Measurements from ENCODE around the gene BRAF.

BRAF gene

DNA sequence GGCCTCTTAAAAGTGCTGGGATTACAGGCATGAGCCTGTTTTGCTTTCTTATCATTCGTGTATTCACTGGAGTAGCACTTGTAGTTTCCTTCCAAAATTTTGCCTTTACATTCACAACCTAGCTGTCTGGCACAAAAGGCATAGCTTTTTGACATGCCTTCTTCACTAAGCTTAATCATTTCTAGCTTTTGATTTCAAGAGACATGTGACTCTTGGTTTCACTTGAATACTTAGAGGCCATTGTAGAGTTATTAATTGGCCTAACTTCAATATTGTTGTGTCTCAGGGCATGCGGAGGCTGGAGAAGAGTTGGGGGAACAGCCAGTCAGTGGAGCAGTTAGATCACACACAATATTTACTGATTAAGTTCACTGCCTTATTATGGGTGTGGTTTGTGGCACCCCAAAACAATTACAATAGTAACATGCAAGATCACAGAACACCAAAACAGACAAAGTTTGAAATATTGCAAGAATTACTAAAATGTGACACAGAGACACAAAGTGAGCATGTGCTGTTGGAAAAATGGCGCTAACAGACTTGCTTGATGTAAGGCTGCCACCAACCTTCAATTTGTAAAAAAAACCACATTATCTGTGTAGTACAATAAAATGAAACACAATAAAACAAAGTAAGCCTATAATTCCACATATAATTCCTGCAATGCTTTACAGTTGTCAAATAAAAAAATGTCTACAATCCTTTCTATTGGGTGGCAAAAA, 43.1 kb downstream of the BRAF start:
- in situ Hi-C loops (cut with MboI; ENCODE audit: low sequenced_read_pairs): no loop called here

DNA sequence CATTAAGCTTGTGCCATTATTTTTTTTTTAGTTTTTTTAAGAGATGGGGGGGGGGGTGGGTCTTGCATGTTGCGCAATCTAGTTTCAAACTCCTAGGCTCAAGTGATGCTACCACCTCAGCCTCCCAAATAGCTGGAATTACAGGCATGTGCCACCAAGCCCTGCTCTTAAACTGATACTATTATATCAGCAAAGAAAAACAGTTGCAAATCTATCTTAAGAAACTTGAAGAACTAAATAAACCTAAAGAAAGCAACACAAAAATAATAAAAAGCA, 47.5 kb downstream of the BRAF start:
- in situ Hi-C loops (cut with MboI; ENCODE audit: low sequenced_read_pairs): no loop called here

DNA sequence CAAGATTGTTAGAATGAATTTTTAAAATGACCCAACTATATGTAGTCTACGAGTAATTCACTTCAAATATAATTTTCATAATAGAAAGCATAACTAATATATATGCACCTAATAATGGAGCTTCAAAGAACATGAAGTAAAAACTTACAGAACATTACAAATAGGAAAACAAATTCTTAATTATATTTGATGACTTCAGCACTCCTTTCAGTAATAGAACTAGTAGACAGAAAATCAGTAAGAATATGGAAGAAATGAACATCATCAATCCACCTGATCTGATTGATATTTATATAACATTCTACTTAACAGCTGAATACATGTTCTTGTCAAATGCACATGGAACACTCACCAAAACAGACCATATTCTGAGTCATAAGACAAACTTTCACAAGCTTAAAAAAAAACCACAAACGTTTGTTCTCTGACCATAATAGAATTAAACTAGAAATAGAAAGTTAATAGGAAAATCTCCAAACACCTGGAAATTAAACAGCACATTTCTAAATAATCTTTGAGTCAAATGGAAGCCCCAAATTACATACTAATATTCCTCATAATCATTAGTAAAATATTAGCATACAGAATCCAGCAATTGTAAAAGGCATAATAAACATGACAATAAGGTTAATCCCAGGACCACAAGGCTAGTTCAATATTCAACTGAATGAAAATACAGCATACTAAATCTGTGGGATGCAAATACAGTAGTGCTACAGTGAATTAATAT, 48.0 kb downstream of the BRAF start:
- in situ Hi-C loops (cut with MboI; ENCODE audit: low sequenced_read_pairs): no loop called here

DNA sequence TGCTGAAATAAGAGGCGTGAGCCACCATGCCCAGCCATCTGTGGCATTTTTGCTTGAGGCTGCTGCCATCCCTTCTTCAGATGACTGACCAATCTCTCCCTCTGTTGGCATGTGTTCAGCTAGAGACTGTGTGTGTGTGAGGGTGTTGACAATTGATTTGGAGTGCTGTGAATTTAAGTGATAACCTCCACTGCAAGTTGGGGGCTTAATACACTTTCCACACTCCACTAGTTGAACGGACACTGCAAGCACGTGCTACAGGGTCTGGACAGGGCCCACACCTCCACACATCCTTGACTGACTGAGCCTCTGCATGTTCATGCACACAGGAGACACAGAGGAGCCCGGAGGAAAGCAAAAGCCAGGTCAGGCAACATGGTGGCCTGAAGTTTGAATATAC, 51.3 kb downstream of the BRAF start:
- in situ Hi-C loops (cut with MboI; ENCODE audit: low sequenced_read_pairs): no loop called here

DNA sequence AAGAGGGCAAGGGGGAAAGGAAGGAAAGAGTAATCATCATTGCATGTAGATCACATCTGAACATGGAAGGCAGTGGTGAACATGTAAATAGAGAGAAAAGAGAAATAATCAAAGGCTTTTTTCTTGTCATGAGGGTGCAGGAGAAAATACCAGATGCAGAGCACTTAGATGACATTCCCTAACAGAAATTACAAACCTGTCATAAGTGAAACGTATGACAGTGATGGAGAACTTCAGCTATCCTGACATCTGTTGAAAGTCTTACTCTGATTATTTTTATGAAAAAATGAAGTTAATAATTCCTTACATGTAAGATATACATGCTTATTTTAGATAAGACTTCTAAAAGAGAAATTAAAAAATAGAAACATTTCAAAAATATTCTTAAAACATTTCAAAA, 54.7 kb downstream of the BRAF start:
- in situ Hi-C loops (cut with MboI; ENCODE audit: low sequenced_read_pairs): no loop called here

DNA sequence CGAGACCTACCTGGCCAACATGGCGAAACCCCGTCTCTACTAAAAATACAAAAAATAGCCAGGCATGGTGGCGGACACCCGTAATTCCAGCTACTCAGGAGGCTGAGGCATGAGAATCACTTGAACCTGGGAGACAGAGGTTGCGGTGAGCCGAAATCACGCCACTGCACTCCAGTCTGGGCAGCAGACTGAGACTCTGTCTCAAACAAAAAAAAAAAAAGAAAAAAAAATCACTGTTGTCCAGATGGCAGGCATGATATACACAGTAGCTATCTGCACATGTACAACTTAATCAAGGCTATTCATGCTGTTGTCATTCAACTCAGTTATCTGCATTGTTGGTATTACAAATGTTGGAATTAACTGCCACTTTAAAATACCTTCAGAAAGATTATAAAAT, 55.3 kb downstream of the BRAF start:
- in situ Hi-C loops (cut with MboI; ENCODE audit: low sequenced_read_pairs): no loop called here

DNA sequence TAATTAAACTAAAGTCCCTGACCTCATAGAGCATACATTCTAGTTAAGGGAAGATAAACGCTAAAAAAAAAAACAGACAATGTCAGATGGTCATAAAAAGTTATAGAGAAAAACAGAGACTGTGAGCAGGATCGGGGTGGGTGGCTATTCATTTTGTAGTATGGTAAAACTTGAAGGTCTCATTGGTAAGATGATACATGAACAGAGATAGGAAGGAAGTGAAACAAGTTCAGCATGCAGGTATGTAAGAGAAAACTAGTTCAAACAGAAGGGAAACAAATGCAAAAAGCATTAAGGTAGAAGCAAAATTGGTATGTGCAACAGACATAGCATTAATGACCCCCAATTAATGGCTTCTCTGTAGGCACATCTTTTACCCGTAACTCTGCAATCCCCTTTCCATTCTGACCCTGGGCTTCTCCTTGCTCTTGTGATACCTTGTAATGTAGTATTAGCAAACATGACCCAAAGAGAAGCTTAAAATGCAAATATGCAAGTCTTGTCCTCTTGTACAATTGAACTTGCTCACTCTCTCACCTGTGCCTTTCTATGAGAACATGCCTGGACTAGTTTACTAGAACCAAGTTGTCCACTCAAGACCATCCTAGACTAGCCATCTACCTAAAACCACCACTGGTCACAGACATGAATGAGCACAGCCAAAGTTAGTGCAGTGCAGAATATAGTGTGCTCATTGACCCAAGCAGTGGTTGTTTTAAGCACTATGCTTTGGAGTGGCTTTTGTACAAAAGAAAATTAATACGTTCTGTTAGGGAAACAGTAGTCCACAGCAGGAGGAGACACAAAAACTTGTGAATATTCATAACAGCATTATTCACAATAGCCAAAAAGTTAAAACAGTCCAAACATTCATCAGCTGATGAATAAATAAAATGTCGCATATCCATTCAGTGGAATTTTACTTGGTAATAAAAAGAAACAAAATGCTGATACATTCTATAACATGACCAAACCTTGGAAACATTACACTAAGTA, 57.0 kb downstream of the BRAF start:
- in situ Hi-C loops (cut with MboI; ENCODE audit: low sequenced_read_pairs): no loop called here

DNA sequence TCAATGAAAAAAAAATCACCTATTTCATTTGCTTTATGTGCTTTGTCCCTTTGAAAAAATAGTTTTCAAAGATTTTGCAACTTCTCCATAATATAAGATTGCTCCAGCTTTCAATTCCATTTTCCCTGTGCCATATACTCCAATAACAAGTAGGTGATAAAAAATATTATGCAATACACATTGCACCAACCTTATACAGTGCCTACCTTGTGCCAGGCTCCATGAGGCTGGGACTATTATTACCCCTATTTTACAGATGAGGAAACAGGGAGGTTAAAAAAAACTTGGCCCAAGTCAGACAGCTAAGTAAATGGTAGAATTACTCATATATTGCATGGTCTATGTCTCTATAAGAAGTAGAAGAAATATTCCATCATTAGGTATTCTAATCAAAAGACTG, 57.8 kb downstream of the BRAF start:
- in situ Hi-C loops (cut with MboI; ENCODE audit: low sequenced_read_pairs): no loop called here

DNA sequence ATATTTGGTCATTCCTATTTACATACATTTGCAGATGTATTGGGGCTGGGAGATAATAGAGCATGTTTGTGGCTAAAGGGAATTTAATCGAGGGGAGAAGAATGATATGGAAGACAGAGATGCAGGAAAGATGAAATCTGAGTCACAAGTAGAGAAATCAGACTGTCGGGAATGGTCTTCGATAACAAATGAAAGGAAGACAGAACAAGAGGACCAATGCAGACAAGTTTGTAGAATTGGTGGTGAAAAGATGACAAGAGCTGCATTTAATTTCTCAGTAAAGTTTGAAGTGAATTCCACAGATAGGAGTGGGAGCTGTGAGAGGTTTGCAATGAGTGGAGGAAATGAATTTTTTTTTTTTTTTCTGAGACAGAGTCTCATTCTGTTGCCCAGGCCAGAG, 60.0 kb downstream of the BRAF start:
- in situ Hi-C loops (cut with MboI; ENCODE audit: low sequenced_read_pairs): no loop called here

DNA sequence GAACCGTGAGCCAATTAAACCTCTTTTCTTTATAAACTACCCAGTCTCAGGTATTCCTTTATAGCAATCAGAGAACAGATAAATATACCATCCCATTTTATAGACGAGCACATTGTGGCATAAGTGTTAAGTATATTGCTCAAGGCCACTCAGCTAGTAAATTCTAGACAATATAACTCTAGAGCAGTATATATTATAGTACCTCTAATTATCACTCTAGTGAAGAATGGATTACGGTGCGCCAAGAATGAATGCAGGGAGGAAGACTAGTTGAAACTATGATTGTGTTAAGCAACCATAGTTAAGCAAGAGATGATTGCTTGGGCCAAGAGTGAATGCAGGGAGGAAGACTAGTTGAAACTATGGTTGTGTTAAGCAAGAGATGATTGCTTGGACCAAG, 60.9 kb downstream of the BRAF start:
- in situ Hi-C loops (cut with MboI; ENCODE audit: low sequenced_read_pairs): no loop called here

DNA sequence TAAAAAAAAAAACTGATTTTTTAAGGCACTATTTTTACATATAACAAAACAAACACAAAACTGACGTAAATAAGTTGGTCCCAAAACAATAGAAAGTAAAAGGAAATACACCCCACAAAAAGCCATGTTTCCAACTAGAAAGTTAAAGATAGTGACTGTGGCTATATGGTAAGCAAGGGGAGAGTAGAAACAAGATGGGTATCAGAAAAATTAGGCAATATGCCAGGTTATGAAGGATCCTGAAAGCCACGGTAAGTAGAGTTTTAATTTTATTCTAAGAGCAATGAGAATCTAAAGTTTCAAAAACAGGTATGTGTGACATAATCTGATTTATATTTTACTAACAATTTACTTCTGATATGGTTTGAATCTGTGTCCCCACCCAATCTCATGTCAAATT, 61.5 kb downstream of the BRAF start:
- in situ Hi-C loops (cut with MboI; ENCODE audit: low sequenced_read_pairs): no loop called here

DNA sequence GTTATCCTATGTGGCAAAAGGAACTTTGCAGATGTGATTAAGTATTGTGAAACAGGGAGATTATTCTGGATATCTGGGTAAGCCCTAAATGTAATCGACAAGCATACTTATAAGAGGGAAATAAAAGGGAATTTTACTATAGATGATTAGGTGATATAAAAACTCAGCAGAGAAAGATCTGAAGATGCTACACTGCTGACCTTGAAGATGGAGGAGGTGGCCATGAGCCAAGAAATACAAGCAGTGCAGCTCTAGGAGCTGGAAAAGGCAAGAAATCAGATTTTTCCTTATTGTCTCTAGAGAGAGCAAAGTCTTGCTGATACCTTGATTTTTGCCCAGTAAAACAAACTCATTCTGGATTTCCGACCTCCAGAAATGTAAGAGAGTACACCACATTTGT, 67.7 kb downstream of the BRAF start:
- in situ Hi-C loops (cut with MboI; ENCODE audit: low sequenced_read_pairs): no loop called here

DNA sequence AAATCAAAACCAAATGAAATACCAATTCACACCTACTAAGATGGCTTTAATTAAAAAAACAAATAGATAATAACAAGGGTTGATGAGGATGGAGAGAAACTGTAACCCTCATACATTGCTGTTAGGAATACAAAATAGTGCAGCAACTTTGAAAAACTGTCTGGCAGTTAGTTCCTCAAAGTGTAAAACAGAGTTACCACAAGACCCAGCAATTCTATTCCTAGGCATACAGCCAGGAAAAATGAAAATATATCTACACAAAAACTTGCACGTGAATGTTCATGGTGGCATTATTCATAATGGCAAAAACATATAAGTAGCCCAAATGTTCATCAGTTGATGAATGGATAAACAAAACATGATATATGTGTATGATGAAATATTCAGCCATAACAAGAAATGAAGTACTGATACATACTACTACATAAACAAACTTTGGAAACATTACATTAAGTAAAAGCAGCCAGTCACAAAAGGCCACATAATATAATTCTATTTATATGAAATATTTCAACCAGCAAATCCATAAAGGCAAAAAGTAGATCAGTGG, 83.5 kb downstream of the BRAF start:
- in situ Hi-C loops (cut with MboI; ENCODE audit: low sequenced_read_pairs): no loop called here

DNA sequence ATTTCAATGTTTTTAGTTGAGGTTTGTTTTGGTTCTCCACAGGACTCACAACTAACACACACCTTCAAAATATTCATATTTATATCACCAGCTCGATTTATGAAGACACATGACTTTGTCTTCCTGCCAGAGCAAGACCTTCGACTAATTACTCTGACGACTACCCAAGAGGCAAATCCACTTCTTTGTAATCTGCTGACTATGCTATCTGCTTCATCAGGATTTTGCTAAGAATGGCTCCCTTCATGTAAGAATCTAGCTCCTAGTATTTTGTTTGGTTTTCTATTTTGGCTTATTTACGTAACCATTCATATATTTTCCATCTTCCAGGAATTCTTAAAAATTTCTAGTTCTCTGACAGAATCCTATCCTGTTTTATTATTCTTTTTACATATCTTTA, 93.0 kb downstream of the BRAF start:
- in situ Hi-C loops (cut with MboI; ENCODE audit: low sequenced_read_pairs): no loop called here

DNA sequence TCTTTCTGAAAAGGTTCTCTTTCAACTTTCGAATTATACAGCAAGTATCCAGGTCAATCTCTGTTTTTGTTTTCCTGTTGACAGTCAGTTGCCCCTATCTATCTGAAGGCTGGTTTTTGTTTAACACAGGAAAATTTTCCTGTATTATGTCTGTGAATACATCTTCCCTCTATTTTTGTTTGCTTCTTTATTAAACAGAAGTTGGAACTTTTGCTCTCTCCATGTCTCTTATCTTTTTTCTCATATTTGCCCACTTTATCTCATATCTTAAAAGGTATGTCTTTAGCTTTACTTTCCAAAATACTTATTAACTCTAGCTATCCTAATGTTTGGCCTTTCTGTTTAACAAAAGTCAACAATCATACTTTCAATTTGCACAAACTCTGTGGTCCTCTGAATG, 95.0 kb downstream of the BRAF start:
- in situ Hi-C loops (cut with MboI; ENCODE audit: low sequenced_read_pairs): no loop called here

DNA sequence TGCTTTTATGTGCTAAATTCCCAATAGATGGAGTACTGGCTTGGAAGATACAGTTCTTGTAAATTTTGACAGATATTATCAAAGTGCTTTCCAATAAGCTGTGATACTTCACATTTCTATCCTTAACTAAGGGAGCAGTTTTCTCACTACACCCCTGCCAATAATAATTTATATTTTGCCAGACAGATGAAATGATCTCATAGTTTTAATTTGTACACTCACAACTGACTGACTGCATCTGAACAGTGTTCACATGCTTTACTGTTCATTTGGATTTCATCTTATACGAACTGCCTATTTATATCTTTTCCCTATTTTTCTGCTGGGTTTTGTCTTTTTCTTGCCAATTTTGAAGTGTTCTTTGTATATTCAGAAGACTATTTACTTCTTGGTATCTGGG, 96.0 kb downstream of the BRAF start:
- in situ Hi-C loops (cut with MboI; ENCODE audit: low sequenced_read_pairs): no loop called here

DNA sequence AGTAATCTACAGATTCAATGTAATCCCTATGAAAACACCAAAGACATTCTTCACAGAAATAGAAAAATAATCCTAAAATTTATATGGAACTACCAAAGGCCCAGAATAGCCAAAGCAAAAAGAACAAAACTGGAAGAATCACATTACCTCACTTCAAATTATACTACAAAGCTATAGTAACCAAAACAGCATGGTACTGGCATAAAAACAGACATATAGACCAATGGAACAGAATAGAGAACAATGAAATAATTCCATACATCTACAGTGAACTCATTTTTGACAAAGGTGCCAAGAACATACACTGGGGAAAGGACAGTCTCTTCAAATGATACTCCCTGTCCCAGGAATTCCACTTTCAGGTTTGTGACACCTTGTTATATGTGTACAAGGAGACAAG, 107.3 kb downstream of the BRAF start:
- in situ Hi-C loops (cut with MboI; ENCODE audit: low sequenced_read_pairs): loop anchor here (25.0 kb wide), 1 partner anchor 170 kb away; no protein-coding TSS in a partner anchor

DNA sequence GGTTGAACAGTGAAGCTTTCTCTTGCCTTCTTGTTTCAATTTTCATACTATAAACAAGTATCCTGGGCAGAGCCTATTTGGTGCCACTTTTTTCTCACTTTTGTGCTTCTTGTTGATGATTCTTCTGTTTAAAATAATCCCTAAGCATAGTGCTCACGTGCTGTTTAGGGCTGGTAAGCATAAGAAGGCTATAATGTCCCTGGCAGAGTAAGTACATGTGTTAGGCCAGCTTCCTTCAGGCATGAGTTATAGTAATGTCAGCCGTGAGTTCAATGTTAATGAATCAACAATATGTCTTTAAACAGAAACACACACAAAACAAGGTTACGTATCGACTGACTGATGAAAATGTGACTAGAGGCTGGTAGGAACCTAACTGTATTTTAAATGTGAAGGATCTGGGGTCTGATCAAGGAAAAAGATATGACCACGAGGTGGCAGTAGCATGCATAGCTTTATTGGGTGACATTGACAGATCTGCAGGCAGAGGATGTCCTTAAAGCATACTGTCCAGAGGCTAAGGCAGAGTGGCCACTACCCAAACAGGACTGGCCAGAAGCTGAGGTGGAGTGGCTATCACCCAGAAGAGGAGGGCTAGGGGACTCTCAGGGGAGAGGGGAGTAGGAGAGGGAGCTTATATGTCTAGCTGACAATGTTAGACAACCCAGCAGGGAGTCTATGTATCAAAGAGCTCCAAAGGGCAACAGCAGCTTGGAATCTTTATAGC, 113.7 kb downstream of the BRAF start:
- in situ Hi-C loops (cut with MboI; ENCODE audit: low sequenced_read_pairs): loop anchor here (25.0 kb wide), 1 partner anchor 176 kb away; no protein-coding TSS in a partner anchor

DNA sequence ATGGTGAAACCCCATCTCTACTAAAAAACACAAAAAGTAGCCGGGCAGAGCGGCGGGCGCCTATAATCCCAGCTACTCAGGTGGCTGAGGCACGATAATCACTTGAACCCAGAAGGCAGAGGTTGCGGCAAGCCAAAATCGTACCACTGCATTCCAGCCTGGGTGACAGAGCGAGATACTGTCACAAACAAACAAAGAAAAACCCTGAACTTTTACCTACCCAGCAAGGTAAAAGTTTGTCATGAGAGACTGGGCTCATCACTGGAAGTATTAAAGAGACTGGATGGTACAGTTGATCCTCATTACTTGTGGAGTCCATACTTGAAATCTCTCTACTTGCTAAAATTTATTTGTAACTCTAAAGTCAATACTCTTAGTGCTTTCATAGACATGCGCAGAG, 114.3 kb downstream of the BRAF start:
- in situ Hi-C loops (cut with MboI; ENCODE audit: low sequenced_read_pairs): loop anchor here (25.0 kb wide), 1 partner anchor 177 kb away; no protein-coding TSS in a partner anchor

DNA sequence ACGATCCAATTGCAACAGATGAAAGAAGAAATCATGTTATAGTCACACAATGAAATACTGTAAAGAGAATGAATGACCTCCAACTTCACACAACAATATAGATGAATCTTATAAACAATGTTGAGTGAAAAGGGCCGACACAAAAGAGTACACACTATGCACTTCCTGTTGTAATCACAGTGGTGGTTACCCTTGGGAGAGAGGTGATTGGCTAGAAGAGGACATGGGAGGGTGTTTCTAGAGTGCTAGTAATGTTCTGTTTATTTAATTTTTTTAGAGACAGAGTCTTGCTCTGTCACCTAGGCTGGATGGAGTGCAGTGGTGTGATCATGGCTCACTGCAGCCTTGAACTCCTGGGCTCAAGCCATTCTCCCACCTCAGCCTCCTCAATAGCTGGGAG, 145.8 kb downstream of the BRAF start:
- in situ Hi-C loops (cut with MboI; ENCODE audit: low sequenced_read_pairs): no loop called here

DNA sequence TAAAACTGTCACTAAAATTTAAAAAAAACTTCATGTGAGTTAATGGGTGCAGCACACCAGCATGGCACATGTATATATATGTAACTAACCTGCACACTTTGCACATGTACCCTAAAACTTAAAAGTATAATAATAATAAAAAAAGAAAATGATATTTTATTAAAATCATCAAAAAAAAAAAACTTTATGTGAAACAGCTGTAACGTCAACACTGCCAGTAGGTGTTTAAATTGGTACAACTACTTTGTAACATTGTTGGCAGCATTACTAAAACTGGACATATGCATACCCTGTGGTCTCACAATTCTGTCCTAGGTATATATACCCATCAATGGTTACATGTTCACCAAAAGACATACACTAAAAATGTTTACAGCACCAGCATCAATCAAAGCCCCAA, 146.2 kb downstream of the BRAF start:
- in situ Hi-C loops (cut with MboI; ENCODE audit: low sequenced_read_pairs): no loop called here
